HTERT RPE-1 (cell line): ENCODE measurements around the gene CYB5RL.

ENCODE experiments used
- in situ Hi-C: fragments of 300-500 bp; cut with MboI; formaldehyde crosslinking; loops from 4 replicates; pipeline ENCODE4 v1.14.3; 2020; ENCODE audit warnings: low sequenced_read_pairs

The CYB5RL gene

DNA sequence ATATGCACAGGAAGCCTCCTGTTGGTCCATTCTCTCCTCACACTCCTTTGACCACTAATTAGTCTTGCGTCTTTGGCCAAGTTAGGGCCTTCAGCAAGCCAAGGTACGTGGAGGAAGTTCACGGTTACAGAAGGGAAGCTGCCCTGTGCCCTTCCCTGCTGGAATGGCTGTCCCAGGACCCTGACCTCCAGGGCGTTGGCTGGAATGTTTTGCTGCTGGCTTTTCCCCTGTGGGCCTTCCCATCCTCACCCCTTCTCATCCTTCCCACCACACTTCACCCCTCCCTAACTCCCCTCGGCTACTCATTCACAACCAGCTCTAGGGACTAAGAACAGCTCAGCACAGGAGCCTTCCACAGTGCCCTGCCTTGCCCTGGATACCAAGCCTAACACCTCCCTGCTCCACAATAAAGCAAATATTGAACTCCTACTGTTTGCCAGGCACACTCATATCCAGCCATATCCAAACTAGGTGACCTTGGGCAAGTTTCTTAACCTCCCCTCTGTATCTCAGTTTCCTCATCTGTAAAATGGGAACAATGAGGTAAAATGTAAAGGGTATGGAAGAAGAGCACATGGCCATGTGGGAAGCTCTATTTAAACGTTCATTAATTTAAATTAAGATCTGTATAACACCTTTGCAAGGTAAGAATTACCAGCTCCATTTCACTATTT is 38.2 kb downstream of the CYB5RL start:
- in situ Hi-C loops: no loop called here

DNA sequence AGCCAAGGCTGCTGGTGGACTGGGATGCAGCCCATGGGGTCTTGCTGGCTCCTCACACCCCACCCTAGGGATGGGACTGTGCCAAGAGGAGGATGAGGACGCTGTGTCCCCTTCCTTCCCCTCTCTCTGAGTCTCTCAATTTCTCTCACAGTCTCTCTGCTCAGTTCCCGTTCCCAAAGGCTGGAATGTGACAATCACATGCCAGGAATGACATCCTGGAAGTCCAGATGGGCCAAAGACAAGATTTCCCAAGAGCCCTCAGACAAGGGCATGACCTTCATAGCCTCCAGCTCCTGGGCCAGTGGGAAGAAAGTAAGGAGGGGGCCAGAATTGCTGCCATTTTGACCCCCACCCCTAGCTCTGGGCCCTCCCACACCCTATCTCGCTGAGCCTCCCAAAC is 39.5 kb downstream of the CYB5RL start:
- in situ Hi-C loops: no loop called here

DNA sequence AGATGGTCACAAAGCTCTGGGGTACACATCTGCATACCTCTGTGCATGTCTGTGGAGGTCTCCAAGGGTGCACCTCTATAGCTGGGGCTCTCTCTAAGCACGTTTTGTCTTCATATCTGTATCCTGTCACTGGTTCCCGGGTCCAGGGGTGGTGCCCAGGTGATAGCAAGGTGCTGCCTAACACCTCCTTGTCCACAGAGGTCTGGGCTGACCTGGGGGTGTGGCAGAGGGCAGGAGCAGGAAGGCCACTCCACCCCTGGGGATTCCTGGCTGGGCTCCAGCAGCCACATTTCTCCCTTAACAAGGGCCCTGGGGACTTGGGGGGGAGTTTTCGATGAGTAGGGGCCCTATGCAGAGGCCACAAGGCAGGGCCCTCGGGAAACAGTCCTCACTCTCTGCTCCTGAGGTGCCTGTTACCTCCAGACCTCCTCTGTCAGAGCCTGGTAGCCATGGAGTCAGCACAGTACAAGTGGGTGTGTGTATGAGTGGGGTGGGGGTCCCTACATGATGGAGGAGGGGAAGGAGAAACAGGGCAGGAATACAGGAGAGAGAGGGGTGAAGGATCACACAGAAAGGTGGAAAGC is 40.0 kb downstream of the CYB5RL start:
- in situ Hi-C loops: no loop called here

DNA sequence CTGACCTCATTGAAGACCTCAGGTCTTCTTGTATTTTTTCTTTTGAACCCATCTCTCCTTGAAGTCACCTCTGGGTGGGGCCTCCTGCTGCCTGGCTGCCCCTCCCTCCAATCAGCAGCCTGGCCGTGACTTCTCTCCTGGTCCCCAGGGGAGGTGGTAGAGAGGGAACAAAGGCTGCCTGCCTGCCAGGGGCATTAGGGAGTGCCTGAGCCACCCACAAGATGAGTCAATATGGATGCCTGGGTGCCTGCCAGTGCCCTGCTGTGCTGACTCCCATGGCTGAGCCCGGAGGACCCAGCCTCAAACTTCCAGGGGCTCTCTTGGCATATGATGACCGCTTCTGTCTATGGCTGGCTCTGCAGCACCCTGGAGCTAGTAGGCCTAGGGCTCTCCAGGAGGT is 41.8 kb downstream of the CYB5RL start:
- in situ Hi-C loops: no loop called here

DNA sequence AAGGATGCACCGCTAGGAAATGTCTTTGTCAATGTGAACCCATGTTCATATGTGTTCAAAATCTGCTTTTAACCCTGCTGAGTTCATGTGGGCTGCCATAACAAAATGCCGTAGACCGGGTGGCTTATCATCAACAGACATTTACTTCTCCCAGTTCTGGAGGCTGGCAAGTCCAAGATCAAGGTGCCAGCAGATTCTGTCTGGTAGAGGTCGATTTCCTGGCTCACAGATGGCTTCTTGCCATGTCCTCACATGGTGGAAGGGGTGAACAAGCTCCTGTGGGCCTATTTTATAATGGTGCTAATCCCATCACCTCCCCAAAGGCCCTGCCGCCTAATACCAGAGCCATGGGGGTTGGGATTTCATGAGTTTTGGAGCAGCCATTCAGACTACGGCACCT is 42.4 kb downstream of the CYB5RL start:
- in situ Hi-C loops: no loop called here

DNA sequence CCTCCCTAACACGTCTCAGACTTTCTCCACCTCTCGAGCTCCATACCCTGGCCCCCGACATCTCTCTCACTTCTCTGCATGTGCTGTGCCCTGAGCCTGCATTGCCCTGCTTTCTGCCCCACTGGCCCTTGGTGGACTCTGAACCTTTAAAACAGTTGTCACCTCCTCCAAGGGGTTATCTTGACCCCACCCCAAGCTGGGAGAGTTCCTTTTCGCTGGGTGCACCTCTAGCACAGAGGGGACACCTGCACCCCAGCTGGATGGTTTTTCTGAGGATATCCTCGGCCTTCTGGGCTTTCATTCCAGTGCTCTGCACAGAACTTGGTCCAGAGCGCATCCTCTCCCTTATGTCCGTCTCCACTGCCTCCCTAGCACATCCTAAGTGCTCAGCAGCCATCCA is 42.8 kb downstream of the CYB5RL start:
- in situ Hi-C loops: no loop called here

DNA sequence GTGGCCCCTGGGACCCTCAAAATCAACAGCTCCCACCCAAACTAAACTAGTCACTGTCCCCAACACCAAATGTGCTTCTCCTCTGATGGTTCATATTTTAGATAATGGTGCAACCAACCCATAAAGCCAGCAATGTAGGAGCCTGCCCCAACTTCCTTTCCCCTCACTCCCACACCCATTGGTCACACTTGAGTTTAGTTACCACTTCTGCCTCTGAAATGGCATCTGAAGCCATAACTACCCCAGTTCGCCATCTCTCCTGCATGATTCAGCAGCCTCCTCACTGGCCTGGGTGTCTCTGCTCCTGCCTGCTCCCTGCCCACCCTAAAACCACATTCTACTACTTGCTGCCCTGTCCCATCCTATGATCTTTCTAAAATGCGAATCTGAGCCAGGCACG is 43.6 kb downstream of the CYB5RL start:
- in situ Hi-C loops: no loop called here

DNA sequence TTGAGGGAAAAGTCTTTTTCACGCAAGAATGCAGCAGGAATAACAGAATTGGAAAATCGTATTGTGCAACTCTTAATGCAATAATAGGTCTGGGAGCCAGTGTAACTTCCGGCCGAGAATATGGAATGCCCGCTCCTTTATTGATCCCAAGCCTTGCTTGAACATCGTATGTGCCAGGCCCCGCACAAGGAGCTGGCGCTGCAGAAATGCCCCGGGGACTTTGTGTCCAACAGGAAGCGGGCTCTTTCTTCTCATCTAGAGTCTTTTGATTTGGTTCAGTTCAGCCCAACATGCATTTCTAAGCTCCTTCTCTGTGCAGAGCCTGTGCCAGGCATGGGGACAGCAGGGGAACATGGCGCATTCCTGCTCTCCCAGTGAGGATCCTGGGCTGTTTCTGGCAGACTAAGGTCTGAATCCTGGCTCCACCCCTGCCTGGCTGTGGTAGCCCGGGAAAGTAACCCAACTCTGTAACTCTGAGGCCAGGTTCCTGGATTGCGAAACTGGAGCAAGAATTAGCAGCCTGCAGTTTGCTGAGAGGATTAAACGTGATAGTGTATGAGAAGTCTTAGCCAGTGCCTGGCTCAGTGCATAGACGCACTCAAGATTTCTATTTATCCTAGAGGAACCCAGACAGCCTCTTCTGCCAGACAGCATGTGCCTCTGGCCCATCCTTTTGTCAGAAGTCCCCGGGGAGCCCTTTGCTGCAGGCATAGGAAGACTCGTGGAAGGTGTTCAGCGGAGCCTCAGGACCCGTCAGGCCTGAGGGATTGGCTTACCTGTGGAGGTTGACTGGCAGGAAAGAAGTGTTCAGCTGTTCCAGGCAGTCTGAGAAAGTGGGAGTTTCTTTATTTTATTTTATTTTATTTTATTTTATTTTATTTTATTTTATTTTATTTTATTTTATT is 46.0 kb downstream of the CYB5RL start:
- in situ Hi-C loops: no loop called here

DNA sequence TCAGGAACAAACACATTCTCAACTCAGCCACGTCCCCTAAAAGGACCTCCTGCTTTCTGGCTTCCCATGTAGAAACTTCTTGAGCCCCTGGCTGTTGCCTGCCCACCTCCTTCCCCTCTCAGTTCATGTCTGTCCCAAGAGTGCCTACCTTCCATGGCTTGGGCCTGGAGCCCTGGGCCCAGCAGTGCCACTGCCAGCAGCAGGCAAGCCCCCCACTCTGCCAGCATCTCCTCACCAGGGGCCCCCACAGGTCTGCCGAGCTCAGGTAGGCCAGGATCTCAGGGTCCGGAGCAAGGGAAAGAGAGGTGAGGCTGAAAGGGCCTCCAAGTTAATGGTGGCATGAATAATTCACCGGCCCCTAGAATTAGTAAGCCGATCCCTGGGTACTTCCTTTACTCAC is 47.1 kb downstream of the CYB5RL start, which contains the start of gene CDCP2:
Gene CDCP2 (minus strand): TSS at position 305 of the 400 bp plus-strand sequence. CDS start 78 bp downstream, at position 227.
- in situ Hi-C loops: no loop called here

DNA sequence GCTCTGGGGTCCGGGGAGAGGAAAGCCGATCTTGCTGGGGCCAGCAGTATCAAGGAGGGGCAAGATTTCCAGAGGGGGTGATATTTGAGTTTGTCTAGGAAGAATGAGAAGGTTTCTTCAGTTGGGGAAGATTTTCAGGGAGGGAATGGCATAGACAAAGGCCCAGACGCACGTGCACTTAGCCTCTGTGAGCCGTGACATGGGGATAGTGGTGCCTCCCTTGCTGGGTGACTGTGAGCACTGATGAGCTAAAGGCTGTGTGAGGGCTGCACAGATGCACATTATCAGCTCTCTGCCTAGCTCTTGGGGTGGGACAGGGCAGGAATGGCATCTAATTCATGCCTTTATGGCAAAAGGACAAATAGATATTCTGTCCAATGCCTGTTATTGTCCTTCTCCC is 48.8 kb downstream of the CYB5RL start:
- in situ Hi-C loops: no loop called here
